PC-9 (cell line): ENCODE data around the gene KRTAP10-6.
"Not testable (repeated sequence)": the region's sequence is repeated elsewhere in the genome, so short reads cannot be mapped to it uniquely, and the experiment has no call there.

Experiments used
- CTCF ChIP-seq: fragments of 200-600 bp; sonication (generic); conservative IDR thresholded peaks from 2 replicates; pipeline ENCODE4 v1.6.1; 2017; ENCODE audit warnings: mixed run types, antibody characterized with exemption, mild to moderate bottlenecking, moderate library complexity
- EZH2 ChIP-seq: fragments of 200-600 bp; sonication (generic); IDR thresholded peaks from 2 replicates; pipeline ENCODE4 v1.8.0; 2017; ENCODE audit warnings: antibody characterized with exemption, low read depth

GRCh38 chr21:44610157-44610843, 18.0 kb upstream of the KRTAP10-6 start:
- not testable (repeated sequence) for TF ChIP-seq CTCF, EZH2
